Type B pancreatic cell (in vitro differentiated cells): ENCODE results near the gene PCBP4. TPM values are rescaled to one million over a fixed set of nuclear protein-coding genes. Genes with fewer than 3 reads are reported as not detected.

Experiments
- DNase-seq: peaks from one replicate; pipeline ENCODE4 v3.0.0; 2021; ENCODE audit warnings: mixed read lengths; ENCODE audit not compliant: unreplicated experiment; ENCODE audit errors: extremely low spot score
- H3K27ac Mint-ChIP-seq: 2 replicates; pipeline ENCODE4 v1.8.0; 2021; ENCODE audit warnings: mild to moderate bottlenecking, mixed read lengths
- H3K27me3 Mint-ChIP-seq: 2 replicates; pipeline ENCODE4 v1.8.0; 2021; ENCODE audit warnings: mixed read lengths
- H3K36me3 Mint-ChIP-seq: 2 replicates; pipeline ENCODE4 v1.8.0; 2021; ENCODE audit warnings: mixed read lengths
- H3K4me1 Mint-ChIP-seq: one replicate; pipeline ENCODE4 v1.8.0; 2021; ENCODE audit warnings: mixed read lengths; ENCODE audit not compliant: unreplicated experiment
- H3K4me3 Mint-ChIP-seq: 2 replicates; pipeline ENCODE4 v1.8.0; 2021; ENCODE audit warnings: mild to moderate bottlenecking, mixed read lengths
- H3K9me3 Mint-ChIP-seq: 2 replicates; pipeline ENCODE4 v1.8.0; 2021; ENCODE audit warnings: mixed read lengths
- CTCF ChIP-seq: fragments of 200-600 bp; sonication (generic); conservative IDR thresholded peaks from 2 replicates; pipeline ENCODE4 v1.5.0; 2021; ENCODE audit warnings: antibody characterized with exemption, mild to moderate bottlenecking
- total RNA-seq: library from RNA; stranded (reverse); gene quantifications from 2 replicates; pipeline ENCODE4 v1.2.1, GENCODE V29; 2021; ENCODE audit warnings: low replicate concordance

PCBP4 gene
- total RNA-seq, 1 donor from 2014 or later, result 91.9 TPM

DNA sequence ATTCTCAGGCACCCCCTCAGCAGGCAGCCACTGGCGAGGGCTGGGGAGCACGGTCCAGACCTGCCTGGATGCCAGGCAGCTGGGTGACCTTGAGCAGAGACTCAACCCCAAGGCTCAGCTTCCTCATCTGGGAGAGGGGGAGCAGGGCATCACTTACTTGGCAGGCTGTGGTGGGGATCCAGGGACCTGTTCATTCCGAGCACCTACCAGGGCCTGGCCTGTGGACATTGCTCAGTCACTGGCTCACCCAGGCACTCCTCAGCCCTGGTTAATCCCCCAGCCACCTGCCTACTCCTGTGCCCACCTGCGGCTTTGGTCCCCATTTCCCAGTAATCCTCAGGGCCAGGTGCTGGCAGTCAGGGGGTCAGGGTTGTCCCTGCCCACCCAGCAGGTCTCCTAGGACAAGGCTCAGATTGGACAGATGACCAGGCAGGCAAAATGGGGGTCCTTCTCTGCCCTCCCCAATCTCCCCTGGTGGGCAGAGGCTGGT lies 37.7 kb upstream of the PCBP4 start:
- Mint-ChIP-seq H3K27ac (no peak overlapping the region), H3K4me3 (peak overlapping the region; percentile 28), H3K27me3 (no peaks in the 10 kb centered on the region)

DNA sequence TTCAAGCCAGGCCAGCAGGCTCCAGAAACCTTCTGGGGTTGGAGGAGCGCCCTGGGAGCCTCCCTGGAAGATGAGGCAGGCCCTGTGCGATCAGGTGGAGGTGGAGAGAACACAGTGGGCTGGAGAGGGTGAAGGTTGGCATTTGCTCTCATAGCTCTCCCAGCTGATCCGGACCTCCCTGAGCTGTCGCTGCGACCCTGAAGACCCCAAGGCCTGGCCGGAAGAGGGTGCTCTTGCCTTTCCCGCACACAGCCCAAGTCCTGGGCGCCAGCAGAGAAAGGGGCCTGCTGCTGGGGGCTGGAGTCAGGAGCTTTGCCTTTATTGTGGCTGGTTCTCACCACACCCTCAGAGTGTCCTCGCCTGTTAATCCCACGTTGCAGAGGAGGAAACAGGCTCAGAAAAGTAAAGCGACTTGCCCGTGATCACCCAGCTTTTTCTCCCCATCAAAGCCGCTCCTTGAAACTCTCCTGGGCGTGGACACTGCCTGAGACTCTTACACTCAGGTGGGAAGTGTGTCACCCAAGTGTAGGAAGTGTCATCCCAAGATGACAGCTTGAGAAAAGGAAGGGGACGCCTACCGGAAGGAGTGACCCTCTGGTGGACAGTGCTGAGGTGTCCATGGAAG lies 37.0 kb upstream of the PCBP4 start:
- Mint-ChIP-seq H3K9me3 (no peaks in the 10 kb centered on the region), H3K4me1 (peaks cover 16% of the 10 kb centered on the region), H3K4me3 (peak overlapping the region; percentile 28), H3K36me3 (no peaks in the 10 kb centered on the region), H3K27me3 (no peaks in the 10 kb centered on the region), H3K27ac (no peak overlapping the region)
- DNase-seq, result no peak
- TF ChIP-seq CTCF, result peak; percentile 79

More for the DNA sequence above, 37.7 kb upstream of the PCBP4 start:
- no peaks in the 10 kb centered on the region for H3K9me3 Mint-ChIP-seq
- no peak for DNase-seq
- no peak for TF ChIP-seq CTCF
- peaks cover 16% of the 10 kb centered on the region for H3K4me1 Mint-ChIP-seq
- H3K36me3 Mint-ChIP-seq, result no peaks in the 10 kb centered on the region

- peaks cover 8% of the 10 kb centered on the region for H3K27me3 Mint-ChIP-seq
- DNase-seq, result no peak
- H3K27ac Mint-ChIP-seq, result no peak overlapping the region
- no peaks in the 10 kb centered on the region for H3K36me3 Mint-ChIP-seq
- H3K9me3 Mint-ChIP-seq, result no peaks in the 10 kb centered on the region
- H3K4me1 Mint-ChIP-seq, result peaks cover 21% of the 10 kb centered on the region
- H3K4me3 Mint-ChIP-seq, result no peak overlapping the region
- TF ChIP-seq CTCF, result no peak
Observed at GRCh38 chr3:52002748-52003147, 35.5 kb upstream of the PCBP4 start.

DNA sequence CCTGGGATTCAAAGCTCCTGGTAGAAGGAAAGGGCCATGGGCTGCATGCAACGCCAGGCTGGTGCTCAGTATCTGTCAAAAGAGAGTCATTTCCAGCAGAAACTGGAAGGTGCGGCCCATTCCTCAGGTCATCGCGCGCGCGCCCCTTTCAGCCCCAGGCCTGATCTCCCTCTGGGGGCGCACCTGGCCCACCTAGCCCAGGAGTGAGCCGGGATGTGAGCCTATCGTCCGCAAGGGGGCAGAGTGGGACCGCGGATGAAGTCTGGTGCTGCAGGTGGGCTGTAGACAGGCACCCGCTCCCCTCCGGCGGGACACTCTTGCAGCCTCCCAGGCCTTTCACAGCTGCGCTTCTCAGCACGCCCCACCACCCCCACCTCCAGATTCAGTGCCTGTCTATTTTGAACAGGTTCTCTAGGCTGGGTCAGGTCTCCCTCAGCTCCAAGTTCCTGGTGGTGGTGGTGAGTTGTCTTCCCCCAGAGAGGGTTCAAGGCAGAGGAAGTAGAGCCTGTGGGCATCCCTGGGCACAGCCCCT lies 34.3 kb upstream of the PCBP4 start:
- H3K36me3 Mint-ChIP-seq, result no peaks in the 10 kb centered on the region
- peak; percentile 91 for DNase-seq
- H3K27ac Mint-ChIP-seq, result no peak overlapping the region
- H3K4me3 Mint-ChIP-seq, result no peak overlapping the region
- peak; percentile 97 for TF ChIP-seq CTCF
- H3K27me3 Mint-ChIP-seq, result peaks cover 8% of the 10 kb centered on the region
- H3K9me3 Mint-ChIP-seq, result no peaks in the 10 kb centered on the region
- peaks cover 22% of the 10 kb centered on the region for H3K4me1 Mint-ChIP-seq

DNA sequence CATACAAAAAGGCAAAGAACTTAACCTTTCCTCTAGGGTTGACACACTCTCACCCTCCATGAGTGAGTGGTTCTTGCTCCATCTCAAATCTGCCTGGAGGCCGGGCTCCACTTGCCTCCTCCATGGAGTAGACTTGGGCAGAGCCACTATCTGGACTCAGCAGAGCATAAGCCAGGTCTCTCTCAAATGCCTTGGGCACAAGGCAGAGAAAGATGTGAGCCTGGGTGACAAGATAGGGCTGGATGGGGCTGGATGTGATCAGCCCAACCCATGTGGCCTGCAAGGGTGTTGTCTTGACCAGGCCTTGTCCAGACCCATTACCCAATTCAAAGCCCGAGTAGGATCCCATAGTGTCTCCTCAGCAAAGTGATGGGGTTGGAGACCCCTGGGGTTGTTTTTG lies 32.6 kb upstream of the PCBP4 start:
- Mint-ChIP-seq H3K4me1 (peaks cover 19% of the 10 kb centered on the region), H3K9me3 (no peaks in the 10 kb centered on the region), H3K27me3 (peaks cover 14% of the 10 kb centered on the region), H3K36me3 (peaks cover 10% of the 10 kb centered on the region), H3K4me3 (no peak overlapping the region), H3K27ac (no peak overlapping the region)
- no peak for TF ChIP-seq CTCF
- DNase-seq, result no peak
